Measurements from ENCODE around the gene SCUBE3.

The SCUBE3 gene

GRCh38 chr6:35229304-35229703 lies 15.5 kb downstream of the SCUBE3 start:
- no peak for TF ChIP-seq GATA3 (IDR thresholded peaks at IDR 0.05; ENCODE audit: low read depth, low read length)
- no peak for TF ChIP-seq GATA2 (IDR thresholded peaks at IDR 0.05; ENCODE audit: low read depth, low read length)

DNA sequence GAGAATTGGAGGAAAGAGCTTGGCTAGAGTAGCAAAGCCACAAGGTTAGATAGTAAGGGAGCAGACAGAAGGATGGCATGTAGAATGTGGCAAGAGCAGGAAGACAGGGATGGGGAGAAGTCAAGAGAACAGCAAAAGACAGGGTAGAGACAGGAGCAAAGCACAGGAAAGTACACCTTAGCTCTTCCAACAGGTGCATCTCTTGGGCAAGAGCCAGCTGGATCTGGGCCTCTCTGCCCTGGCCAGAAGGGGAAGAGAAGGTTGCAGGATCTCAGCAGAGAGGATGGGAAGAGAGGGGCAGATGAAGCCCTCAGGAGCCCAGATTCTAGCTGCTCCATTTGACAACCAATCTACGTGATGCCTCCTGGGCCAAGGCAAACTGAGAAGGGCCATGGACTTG lies 16.7 kb downstream of the SCUBE3 start:
- TF ChIP-seq GATA2 (IDR thresholded peaks at IDR 0.05; ENCODE audit: low read depth, low read length): no peak
- no peak for TF ChIP-seq GATA3 (IDR thresholded peaks at IDR 0.05; ENCODE audit: low read depth, low read length)

DNA sequence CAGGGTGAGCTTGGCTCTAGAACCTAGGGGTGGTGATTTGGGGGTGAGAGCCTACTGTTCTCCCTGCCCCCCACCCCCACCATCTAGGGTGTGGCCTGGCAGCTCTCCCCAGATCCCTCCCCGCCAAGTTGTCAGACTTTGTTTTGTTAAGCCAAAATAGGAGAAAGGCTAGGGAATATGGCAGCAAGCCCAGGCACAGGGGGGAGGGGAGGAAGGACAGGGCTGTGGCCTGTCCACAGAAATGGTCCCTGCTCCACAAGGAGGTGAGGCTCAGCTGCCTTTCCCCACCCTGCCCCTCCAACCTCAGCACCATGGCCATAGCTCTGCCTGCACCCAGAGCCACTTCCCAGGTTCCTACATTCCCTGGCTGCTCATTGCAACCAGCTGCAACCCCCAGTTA lies 17.2 kb downstream of the SCUBE3 start:
- TF ChIP-seq GATA2 (IDR thresholded peaks at IDR 0.05; ENCODE audit: low read depth, low read length) (no peak), GATA3 (IDR thresholded peaks at IDR 0.05; ENCODE audit: low read depth, low read length) (no peak)

GRCh38 chr6:35231563-35231962 lies 17.8 kb downstream of the SCUBE3 start:
- TF ChIP-seq GATA3 (IDR thresholded peaks at IDR 0.05; ENCODE audit: low read depth, low read length): no peak
- no peak for TF ChIP-seq GATA2 (IDR thresholded peaks at IDR 0.05; ENCODE audit: low read depth, low read length)

DNA sequence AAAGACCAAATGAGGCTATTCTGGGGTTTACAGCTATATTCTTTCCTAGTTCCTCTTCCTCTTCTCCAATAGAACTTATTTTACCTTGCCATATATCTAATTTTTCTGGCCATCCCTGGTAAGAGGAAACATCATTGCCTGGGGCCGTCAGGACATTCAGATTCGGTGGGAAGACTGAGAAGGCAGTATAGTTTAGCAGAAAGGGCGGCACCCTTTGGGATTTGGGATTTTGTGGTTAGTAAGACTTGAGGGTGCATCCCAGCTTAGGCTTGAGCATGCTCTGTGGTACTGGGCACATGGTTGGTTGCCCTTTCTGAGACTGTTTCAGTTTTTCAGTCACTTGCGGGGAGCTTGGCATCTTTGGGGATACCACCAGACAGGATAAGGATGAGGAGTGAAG lies 21.1 kb downstream of the SCUBE3 start:
- TF ChIP-seq GATA2 (IDR thresholded peaks at IDR 0.05; ENCODE audit: low read depth, low read length) (no peak), GATA3 (IDR thresholded peaks at IDR 0.05; ENCODE audit: low read depth, low read length) (no peak)

DNA sequence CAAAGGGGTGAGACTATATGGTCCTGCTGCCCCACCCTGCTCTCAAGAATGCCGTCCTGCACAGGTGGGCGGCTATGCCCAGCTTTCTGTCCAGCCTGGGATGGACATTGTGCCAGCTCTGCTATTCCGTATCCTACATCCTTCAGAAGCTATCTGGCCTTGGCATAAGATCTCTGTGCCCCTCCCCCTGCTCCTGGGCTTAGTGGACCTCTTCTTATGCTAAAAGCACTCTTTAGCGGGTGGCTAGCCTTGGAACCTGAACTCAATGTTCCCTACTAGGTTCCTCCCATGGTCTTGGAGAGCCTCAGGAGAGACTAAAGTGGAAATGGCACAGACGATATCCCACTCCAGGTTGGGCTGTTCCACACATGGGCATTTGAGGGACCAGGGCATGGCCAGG lies 22.5 kb downstream of the SCUBE3 start:
- TF ChIP-seq GATA3 (IDR thresholded peaks at IDR 0.05; ENCODE audit: low read depth, low read length): no peak
- no peak for TF ChIP-seq GATA2 (IDR thresholded peaks at IDR 0.05; ENCODE audit: low read depth, low read length)

- TF ChIP-seq GATA3 (IDR thresholded peaks at IDR 0.05; ENCODE audit: low read depth, low read length): no peak
- no peak for TF ChIP-seq GATA2 (IDR thresholded peaks at IDR 0.05; ENCODE audit: low read depth, low read length)
Observed at GRCh38 chr6:35237476-35237875, 23.7 kb downstream of the SCUBE3 start.

DNA sequence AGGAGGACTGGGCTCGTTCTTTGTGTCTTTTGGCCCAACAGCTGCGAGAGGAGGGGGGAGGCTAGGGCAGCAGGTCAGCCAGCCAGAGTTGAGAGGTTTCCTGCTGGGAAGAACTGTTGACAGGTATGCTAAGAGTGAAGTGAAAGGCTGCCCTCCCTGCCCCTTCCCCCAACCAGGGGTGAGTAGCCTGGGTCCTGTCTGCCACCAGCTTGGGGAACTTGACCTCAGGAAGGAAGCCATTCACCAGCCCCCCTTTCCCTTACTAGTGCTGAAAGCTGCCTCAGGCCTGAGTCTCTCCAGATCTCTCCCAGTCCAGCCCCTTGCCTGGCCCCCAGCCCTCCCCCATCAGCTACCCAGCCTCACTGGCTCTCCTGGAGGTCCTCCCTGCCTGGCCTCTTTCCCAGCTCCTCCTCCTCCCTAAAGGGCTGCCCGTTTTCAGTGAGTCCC lies 25.1 kb downstream of the SCUBE3 start:
- TF ChIP-seq GATA3 (IDR thresholded peaks at IDR 0.05; ENCODE audit: low read depth, low read length): no peak
- no peak for TF ChIP-seq GATA2 (IDR thresholded peaks at IDR 0.05; ENCODE audit: low read depth, low read length)

DNA sequence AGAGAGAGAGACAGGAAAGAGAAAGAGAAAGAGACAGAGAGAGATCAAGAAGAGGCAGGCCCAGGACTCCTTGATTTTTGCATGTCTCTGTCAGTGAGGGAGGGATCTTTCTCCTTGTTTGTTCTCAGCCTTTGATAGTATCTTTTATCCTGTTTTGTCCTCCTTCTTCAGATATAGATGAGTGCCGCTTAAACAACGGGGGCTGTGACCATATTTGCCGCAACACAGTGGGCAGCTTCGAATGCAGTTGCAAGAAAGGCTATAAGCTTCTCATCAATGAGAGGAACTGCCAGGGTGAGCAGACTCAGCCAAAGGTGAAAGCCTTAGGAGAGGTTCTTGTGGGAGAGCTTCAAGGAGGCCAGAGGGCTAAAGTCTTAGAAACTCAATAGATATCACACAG lies 25.8 kb downstream of the SCUBE3 start:
- TF ChIP-seq GATA2 (IDR thresholded peaks at IDR 0.05; ENCODE audit: low read depth, low read length) (no peak), GATA3 (IDR thresholded peaks at IDR 0.05; ENCODE audit: low read depth, low read length) (no peak)

GRCh38 chr6:35240838-35241801 lies 27.4 kb downstream of the SCUBE3 start:
- TF ChIP-seq GATA2 (IDR thresholded peaks at IDR 0.05; ENCODE audit: low read depth, low read length) (no peak), GATA3 (IDR thresholded peaks at IDR 0.05; ENCODE audit: low read depth, low read length) (no peak)

- TF ChIP-seq GATA2 (IDR thresholded peaks at IDR 0.05; ENCODE audit: low read depth, low read length): no peak
- no peak for TF ChIP-seq GATA3 (IDR thresholded peaks at IDR 0.05; ENCODE audit: low read depth, low read length)
Observed at GRCh38 chr6:35242486-35242885, 28.7 kb downstream of the SCUBE3 start.

GRCh38 chr6:35242906-35243305 lies 29.1 kb downstream of the SCUBE3 start:
- TF ChIP-seq GATA2 (IDR thresholded peaks at IDR 0.05; ENCODE audit: low read depth, low read length) (no peak), GATA3 (IDR thresholded peaks at IDR 0.05; ENCODE audit: low read depth, low read length) (no peak)

DNA sequence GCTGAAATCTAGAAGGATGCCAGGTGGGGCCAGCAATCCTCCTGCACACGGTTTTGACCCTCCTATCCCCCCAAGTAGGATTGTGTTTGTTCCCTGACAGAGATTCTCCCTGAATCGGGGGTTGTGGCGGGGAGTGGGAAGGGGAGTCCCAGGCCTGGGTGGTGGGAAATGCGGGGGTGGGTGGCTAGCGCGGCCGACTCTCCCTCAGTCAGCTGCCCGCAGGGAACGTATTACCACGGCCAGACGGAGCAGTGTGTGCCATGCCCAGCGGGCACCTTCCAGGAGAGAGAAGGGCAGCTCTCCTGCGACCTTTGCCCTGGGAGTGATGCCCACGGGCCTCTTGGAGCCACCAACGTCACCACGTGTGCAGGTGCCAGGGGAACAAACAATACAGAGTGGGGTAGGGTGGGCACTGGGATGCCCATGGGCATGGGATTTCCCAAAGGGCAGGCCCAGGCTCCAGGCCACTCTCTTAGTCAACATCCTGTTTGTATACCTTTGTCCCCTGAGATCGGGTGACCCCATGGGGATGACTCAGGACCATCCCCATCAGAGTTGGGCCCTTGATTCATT lies 29.7 kb downstream of the SCUBE3 start:
- no peak for TF ChIP-seq GATA2 (IDR thresholded peaks at IDR 0.05; ENCODE audit: low read depth, low read length)
- no peak for TF ChIP-seq GATA3 (IDR thresholded peaks at IDR 0.05; ENCODE audit: low read depth, low read length)

- TF ChIP-seq GATA2 (IDR thresholded peaks at IDR 0.05; ENCODE audit: low read depth, low read length) (no peak), GATA3 (IDR thresholded peaks at IDR 0.05; ENCODE audit: low read depth, low read length) (no peak)
Observed at GRCh38 chr6:35244551-35244950, 30.8 kb downstream of the SCUBE3 start.
